AG08395 (cell line): Measurements from ENCODE around the gene HIPK2.
"Not testable (repeated sequence)": the region's sequence is repeated elsewhere in the genome, so short reads cannot be mapped to it uniquely, and the experiment has no call there.

Source experiments
- DNase-seq: peaks from one replicate; pipeline ENCODE4 v3.0.0; 2012; ENCODE audit warnings: mixed read lengths, low spot score

Gene HIPK2

GRCh38 chr7:139566736-139567646, 210.8 kb downstream of the HIPK2 start:
- DNase-seq, result no peak

- DNase-seq, result no peak
These were observed 211.7 kb downstream of the HIPK2 start for GRCh38 chr7:139566075-139566474.

GRCh38 chr7:139563856-139564255, 213.9 kb downstream of the HIPK2 start:
- DNase-seq, result no peak

- no peak for DNase-seq
These were observed 214.7 kb downstream of the HIPK2 start for GRCh38 chr7:139562961-139563565.

- DNase-seq, result no peak
These were observed 215.3 kb downstream of the HIPK2 start for GRCh38 chr7:139562491-139562890.

- DNase-seq, result no peak
These were observed 217.1 kb downstream of the HIPK2 start for GRCh38 chr7:139560678-139561077.

- no peak for DNase-seq
These were observed 217.6 kb downstream of the HIPK2 start for GRCh38 chr7:139560199-139560598.

GRCh38 chr7:139559364-139560105, 218.3 kb downstream of the HIPK2 start:
- no peak for DNase-seq

GRCh38 chr7:139557857-139558581, 219.8 kb downstream of the HIPK2 start:
- no peak for DNase-seq

- not testable (repeated sequence) for DNase-seq
These were observed 223.7 kb downstream of the HIPK2 start for GRCh38 chr7:139553991-139554700.

- no peak for DNase-seq
These were observed 229.3 kb downstream of the HIPK2 start for GRCh38 chr7:139548302-139549028.

- no peak for DNase-seq
These were observed 233.2 kb downstream of the HIPK2 start for GRCh38 chr7:139544645-139545044.

- no peak for DNase-seq
These were observed 233.8 kb downstream of the HIPK2 start for GRCh38 chr7:139543801-139544603.

- DNase-seq, result no peak
These were observed 235.3 kb downstream of the HIPK2 start for GRCh38 chr7:139542308-139543151.

GRCh38 chr7:139541600-139542307, 236.0 kb downstream of the HIPK2 start:
- DNase-seq, result no peak

GRCh38 chr7:139540203-139540602, 237.6 kb downstream of the HIPK2 start:
- DNase-seq, result no peak

- DNase-seq, result no peak
These were observed 238.7 kb downstream of the HIPK2 start for GRCh38 chr7:139538881-139539635.
